Measurements from ENCODE around the gene PHAF1.
"Not testable (repeated sequence)": the region's sequence is repeated elsewhere in the genome, so short reads cannot be mapped to it uniquely, and the experiment has no call there.

The PHAF1 gene

DNA sequence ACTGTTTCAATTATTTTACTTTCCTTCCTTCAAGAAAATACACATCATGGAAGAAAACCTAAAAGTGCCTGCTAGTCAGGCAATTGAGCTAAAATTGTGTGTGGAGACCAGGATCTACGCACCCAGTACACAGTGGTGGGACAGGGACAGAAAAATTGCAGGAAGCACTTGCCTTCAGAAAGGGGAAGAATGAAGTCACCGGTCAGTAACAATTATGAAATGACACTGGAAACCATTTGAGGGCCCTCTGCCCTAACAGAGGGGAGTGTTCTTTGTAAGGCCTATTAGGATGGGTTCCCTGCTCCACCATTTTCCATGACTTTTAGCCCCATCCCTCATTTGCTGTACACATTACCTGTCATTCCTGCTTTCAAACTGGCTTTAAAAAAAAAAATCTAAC lies 4.5 kb upstream of the PHAF1 start:
- no peak for DNase-seq (ENCODE audit: low spot score)

DNA sequence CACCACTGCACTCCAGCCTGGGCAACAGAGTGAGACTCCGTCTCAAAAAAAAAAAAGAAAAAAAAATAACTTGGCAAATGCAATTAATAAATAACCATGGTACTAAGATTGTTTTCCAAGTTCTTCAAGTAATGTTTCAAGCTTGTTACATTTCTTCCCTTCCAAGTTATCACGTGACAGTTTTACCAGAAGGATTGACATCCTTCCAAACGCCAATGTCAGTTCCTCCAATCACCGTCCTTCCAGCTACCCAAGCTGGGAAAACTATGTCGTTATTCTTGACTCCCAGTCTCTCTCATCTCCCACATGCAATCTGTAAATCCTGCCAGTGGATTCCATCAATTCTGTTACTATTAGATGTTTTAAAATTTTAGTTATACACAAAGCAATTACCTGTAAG lies 3.9 kb upstream of the PHAF1 start:
- DNase-seq (ENCODE audit: low spot score): no peak

DNA sequence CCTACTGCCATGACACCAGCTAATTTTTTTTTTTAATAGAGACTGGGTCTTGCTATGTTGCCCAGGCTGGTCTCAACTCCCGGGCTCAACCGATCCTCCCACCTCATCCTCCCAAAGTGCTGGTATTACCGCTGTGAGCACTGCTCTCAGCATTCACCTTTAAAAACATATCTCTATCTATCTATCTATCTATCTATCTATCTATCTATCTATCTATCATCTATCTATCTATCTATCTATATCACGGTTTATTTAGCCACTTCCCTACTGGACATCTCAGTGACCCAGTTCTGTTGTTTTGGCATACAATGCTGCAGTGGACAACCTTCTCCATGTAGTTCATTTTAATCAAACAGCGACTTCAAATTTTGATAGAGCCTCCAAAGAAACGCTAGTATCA lies 1.3 kb upstream of the PHAF1 start:
- no peak for DNase-seq (ENCODE audit: low spot score)

DNA sequence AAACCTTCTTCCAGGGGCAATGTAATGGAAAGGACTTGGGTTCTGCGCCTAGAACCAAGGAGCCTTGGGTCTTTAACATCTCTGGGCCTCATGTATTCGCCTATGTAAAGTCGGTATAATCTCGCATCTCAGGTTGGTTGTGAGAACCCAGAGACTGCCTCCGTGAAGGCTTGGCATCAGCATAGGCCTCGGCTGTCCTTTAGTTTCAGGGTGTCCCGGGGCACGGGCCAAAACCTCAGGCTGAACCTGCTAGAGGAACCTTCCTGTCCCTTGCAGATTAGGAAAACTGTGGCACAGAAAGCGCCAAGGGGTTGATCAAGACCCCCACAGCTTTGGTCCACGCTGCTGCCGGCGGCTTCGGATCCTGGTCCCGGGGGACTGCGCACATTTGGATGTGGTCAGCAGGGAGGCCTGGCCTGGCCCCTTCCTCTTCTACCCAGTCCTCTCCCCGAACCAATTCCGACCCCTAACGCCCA lies 772 bp upstream of the PHAF1 start:
- no peak for DNase-seq (ENCODE audit: low spot score)

DNA sequence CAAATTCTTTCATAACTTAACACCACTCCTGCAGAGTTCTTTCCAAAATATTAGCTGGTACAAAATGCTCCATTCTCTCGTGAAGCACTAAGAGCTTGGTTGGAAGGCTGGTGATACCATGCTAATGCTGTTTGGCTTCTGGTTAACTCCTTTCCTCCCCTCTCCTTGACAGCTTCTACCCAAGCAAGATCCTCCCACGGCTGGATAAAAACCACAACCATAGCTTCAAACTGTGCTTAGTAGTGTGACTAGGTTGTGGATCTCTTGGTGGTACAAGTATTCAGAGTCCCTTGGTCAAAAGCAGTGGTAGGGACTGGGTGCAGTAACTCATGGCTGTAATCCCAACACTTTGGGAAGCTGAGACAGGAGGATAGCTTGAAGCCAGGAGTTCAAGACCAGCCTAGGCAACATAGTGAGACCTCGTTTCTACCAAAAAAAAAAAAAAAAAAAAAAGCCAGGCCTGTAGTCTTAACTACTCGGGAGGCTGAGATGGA lies 2.3 kb downstream of the PHAF1 start:
- no peak for DNase-seq (ENCODE audit: low spot score)

DNA sequence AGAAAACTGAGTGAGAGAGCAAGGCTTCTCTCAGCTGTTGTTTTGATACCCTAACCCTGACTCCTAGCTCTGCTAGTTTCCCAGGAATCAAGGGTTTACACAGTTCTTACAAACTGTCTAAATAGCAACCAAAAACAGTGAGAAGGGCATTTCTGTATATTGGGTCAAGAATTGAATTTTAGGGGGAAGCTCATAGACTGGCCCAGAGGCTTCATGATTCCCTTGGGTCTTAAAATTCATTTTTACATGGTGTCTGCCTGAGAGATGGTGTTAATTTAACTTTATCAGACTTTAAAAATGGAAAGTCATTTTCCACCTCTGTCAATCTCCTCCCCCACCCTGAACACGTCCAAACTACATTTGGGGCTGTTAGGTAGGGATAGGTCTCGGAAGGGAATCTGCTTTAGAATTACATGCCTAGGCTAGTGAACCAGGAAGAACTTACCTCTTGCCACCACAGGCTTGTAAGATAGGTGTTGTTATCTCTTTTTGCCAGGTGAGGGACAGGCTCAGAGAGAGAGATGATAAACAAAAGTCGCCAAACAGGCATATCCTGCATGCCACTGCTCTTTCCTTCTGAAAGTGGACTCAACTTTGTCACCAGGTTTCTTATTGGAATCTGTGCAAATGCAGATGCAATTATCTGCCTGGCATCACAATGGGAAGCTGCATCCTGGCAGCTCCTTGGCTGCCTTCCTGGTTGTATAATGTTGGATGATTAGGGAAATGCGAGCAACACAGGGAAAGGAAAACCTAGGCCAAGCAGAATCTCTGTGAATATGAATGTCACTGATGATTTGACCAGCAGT lies 3.1 kb downstream of the PHAF1 start:
- DNase-seq (ENCODE audit: low spot score): no peak

DNA sequence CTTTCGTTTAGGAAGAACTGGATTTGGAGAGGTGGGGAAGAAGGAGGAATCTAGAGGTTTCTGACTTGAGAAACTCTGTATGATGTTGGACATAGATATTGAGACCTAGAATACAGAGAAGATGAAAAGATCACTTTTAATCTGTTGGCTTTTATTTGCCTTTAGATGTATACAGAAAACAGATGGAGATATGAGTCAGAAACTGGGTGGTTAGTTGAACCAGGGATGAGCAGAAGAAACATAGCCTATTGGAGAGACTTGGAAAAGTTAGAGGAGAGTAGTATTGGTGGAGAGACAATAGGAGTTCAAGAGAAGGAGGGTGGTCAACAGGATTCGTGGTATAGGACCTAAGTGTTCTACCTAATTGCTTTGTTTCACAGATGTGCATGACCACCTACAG lies 5.1 kb downstream of the PHAF1 start:
- DNase-seq (ENCODE audit: low spot score): no peak

DNA sequence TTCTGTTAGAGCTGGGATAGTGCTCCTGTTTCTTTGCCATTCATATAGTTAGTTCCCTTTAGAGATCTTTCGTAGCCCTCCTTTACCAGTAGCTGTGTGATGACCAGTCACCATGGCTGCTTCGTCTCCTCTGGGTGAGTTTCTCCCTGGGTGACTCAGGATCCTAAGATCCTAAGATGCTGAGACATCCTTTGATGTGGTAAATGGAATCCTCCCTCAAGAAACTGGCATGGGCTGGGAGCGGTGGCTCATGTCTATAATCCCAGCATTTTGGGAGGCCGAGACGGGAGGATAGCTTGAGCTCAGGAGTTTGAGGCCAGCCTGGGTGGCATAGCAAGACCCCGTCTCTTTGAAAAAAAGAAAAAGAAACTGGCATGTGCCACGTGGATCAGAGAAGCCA lies 5.9 kb downstream of the PHAF1 start:
- DNase-seq (ENCODE audit: low spot score): no peak

DNA sequence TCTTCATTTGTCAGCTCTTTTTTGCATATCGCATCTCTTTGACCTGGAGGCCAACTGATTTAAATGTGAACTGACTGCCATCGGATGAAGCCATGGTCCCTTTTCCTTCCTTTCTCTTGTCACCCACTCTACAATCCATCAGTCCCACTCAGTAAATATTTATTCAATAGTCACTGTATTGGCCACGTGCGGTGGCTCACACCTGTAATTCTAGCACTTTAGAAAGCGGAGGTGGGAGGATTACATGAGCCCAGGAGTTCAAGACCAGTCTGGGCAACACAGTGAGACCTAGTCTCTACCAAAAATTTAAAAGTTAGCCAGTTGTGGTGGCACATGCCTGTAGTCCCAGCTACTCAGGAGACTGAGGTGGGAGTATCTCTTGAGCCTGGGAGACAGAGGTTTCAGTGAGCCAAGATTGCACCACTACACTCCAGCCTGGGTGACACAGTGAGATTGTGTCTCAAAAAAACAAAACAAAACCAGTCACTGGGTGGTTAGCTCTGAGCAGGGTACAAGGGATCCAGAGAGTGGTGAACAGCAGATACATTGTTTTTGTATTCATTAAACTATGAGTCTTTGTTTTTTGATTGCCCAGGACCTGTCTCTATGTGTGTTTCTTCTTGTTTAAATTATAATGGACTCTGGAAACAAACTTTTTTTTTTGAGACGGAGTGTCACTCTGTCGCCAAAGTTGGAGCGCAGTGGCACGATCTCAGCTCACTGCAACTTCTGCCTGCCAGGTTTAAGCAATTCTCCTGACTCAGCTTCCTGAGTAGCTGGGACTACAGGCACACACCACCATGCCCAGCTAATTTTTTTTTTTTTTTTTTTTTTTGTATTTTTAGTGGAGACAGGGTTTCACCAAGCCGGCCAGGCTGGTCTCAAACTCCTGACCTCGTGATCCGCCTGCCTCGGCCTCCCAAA lies 6.9 kb downstream of the PHAF1 start:
- DNase-seq (ENCODE audit: low spot score): no peak

DNA sequence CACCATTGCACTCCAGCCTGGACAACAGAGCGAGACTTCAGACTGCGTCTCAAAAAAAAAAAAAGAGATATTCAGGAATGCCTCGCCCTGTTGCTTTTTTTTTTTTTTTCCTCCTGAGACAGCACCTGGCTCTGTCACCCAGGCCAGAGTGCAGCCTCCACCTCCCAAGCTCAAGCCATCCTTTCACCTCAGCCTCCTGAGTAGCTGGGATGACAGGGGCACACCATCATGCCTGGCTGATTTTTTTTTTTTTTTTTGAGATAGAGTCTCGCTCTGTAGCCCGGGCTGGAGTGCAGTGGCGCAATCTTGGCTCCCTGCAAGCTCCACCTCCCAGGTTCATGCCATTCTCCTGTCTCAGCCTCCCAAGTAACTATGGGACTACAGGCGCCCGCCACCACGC lies 8.0 kb downstream of the PHAF1 start:
- DNase-seq (ENCODE audit: low spot score): no peak

DNA sequence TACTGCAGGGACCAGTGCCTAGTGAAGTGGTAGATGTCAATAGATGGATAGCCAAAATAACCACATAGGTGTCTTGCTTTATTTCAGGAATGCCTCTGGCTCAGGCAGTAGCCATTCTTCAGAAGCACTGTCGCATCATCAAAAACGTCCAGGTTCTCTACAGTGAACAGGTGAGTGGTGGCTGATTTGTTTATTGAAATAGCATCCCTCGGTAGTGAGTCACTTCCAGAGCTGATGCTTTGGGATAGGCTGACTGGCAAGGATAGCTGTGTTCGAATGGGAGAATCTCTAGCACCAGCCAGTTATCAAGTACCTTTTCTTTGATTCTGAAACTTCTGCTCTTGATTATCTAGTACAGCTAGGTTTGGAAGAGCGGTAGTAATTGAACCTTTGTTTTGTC lies 10.3 kb downstream of the PHAF1 start:
- no peak for DNase-seq (ENCODE audit: low spot score)

DNA sequence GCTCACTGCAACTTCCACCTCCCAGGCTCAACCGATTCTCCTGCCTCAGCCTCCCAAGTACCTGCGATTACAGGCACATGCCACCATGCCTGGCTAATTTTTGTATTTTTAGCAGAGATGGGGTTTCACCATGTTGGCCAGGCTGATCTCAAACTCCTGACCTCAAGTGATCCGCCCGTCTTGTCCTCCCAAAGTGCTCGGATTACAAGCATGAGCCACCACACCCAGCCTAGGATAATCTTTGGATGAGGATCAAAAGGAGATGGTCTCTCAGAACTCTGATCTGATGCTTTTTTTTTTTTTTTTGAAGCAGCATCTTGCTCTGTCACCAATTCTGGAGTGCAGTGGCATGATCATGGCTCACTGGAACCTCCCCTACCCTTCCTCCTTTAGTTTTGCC lies 13.1 kb downstream of the PHAF1 start:
- not testable (repeated sequence) for DNase-seq (ENCODE audit: low spot score)

DNA sequence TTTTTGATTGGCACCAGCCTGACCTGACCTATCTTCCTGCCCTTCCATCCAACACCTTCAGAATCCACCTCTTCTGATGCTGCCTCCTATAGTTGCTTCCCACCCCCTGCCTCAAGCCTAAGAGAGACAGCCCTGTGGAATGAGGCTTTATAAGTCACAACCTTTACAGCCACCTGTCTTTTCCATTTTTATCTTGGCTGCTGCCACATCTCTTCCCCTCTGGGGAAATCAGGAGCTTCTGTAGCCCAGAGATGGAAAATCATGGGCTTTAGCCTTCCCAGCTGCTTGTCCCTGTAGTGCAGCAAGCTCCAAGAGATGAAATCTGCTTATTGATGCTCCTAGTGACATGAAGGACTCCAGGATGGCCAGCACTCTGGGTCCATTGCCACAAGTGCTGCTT lies 18.7 kb downstream of the PHAF1 start:
- DNase-seq (ENCODE audit: low spot score): no peak

DNA sequence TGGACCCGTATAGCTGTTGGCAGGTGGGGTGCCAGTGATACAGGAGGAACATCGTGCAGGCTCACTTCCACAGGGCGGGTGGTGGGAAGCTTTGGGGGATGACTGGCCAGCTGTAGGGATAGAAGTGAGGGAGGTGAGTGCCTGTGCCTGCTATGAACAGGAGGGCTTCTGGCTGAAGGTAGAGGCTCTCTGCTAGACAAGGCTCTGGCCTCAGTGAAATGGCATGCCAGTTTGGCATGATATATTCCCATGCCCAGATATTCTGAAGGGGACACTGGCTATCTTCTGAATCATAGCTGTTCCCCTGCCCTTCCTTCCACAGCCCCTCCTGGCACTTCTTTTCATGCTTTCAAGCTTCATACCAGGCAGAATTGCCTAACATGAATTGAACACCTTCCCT lies 19.1 kb downstream of the PHAF1 start:
- no peak for DNase-seq (ENCODE audit: low spot score)

DNA sequence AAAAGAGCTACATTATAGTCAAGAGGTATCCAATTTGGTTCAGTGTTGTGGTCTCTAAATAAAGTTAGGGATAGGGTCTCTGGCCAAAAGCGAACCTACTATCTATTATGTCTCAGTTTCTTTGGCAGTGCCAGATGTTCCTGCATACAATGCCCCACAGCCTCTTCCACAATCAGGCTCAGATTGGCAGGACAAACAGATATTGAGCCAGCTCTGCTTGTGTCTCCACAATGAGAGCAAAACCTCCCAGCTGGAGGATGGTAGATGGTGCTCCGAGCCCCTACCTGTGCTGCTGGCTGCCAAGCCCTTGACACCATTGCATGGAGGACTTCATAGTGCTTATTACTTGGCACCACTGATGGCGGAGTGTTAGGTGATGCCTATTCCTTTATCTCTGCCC lies 19.7 kb downstream of the PHAF1 start:
- no peak for DNase-seq (ENCODE audit: low spot score)

DNA sequence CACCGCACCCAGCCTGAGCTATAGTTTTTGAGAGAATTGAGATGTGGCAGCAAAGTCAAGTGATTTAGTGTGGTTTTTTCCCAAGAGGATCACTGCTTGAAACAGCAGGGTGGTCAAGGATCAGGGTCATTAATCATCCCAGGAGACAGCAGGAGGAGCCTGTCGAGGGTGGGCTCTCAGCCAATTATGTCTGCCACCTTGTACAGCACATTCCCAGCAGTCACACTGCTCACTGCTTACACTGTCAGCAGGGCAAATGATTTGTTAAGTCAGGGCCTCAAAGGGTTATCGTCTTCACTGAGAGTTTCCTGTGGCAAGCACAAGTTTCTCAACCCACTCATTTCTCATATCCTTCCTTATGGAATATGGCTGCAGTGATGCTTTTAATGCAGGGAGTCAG lies 27.9 kb downstream of the PHAF1 start:
- DNase-seq (ENCODE audit: low spot score): no peak

DNA sequence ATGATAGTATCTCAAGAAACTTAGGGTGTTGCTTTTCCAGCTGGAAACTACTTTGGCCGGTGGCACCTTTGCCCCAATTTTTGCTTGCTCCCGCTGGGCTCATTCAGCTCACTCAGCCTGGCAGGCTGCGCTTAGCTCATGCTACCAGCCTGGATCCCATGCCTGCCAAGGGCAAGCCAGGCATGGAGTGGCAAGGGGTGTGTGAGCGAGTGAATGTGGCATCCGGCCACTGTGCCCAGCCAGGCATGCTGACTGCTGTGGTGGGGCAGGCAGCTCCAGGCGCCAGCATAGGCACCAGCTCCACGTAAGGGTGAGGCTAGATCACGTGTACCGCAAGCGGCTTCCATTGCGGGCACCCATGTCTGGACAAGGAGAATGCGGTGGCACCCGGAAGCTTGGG lies 31.6 kb downstream of the PHAF1 start:
- DNase-seq (ENCODE audit: low spot score): no peak

DNA sequence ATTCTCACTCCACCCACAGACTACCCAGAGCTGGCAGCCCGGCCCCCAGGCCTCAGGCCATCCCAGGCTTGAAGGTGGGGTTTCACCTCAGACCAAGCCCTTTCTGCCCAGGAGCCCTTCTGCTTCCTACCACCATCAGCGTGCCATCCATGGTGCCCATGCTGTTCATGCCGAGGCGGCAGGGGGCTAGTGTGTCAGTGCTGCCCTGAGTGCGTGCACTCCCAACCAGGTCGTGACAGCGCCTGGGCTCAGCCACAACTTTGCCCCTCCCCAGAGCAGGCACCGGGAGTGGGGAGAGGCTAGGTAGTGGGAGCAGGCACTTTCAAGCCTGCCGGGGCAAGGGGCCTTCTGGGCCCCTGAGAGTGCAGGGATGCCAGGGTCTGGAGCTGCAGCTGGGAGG lies 32.6 kb downstream of the PHAF1 start:
- no peak for DNase-seq (ENCODE audit: low spot score)

DNA sequence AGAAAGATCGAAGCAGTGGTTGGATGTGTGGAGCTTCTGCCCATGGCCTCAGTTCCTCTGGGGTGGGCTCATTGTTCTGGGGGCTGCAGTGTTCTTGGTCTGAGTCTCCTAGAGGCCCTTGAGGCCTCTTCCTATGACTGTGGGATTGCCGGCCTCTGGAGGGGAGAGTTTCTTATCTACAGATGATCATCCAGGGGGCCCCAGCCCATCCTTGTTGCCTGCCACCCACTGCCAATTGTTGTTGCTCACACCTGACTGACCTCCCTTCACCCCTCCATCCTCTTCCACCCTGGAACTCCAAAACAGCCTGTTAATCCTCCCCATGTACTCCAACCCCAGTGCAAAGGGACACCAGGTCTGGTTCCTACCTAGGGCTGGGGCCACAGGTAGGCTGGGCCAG lies 35.2 kb downstream of the PHAF1 start:
- DNase-seq (ENCODE audit: low spot score): no peak

DNA sequence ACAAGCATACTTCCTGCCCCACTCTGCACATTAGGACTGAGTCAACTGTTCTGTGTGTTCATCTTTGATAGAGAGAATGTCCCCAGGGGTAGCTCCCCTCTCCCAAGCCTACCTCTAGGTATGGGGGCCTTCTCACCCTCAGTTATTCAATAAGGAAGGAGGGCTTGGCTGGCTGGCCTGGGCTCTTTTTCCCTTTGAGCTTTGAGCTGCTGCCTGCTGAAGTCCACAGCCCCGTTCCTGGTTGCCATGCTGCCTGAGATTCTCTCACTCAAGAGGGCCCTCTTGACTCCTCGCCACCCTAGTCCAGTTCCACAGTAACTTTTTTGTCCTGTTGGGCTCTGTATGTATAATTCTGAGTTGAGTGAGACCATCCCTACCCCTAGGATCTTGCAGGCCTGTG lies 36.0 kb downstream of the PHAF1 start:
- no peak for DNase-seq (ENCODE audit: low spot score)

DNA sequence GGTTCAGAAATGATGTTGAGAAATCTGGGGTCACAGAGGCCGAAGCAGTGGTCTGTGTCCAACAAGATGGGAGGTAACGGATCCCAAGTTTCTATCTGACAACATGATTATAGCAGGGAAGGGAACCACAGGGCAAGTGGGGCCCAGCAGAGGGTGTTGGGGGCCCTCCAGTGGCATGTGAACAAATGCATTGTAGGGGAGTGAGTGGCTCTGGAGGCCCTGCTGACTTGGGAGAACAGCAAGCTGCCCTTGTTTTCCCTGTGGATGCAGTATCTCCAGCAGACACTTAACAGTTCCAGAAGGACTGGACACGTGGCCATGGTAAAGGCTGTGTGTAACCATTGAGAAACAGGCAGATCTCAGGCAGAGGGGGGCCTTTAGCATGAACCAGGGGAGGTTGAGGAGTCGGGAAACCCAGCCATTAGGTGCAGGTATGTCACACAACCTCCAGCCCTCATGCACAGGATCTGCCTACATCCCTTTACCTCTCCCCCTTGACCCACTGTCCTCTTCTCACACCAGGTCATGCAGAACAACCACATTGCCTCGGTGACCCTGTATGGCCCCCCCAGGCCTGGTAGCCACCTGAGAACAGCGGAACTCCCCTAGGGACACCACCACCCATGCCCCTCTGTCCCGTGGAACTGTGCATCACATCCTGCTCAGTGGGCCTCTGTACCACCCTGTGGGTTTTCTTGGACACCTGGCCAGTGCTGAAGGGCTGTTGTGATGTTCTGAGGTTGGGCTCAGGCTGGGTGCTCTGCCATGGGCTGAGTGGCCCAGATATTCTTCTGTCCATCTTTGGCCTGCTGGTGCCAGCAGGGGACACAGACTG lies 37.0 kb downstream of the PHAF1 start:
- no peak for DNase-seq (ENCODE audit: low spot score)

DNA sequence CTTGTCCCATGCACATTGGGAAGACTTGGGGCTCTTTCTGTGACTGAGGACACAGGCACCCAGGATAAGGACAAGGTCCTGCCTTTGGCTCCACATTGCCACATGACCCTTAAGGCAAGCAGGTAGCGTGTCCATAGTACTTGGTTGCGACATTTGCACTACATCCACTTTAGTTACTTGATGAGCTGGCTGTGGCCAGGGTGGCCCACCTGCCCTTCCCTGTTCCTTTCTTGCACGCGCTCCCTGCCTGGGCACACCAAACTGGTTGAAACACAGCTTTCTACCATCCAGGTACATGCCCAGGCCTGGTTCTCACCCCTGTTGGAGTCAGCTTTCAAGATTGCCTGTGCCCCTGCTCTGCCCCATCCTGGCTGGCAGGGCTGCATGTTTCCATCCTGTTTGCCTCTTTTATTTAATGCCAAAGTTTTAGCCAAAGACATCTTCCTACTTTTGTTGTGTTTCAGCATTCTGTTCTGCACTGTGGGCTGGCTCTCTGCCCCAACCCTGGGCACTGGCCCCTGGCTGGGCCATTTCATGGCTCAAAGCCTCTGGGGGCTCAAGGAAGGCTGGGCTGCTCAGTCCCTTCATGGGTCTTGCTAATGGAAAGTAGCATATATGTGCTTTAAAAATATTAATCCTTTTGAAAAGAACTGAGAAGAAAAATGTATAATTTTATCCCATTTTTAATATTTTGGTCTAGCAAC lies 37.8 kb downstream of the PHAF1 start:
- no peak for DNase-seq (ENCODE audit: low spot score)
